Choroid plexus epithelial cell (primary cell): ENCODE results near the gene NRXN2.

Experiments
- DNase-seq: peaks from one replicate; pipeline ENCODE4 v3.0.0-alpha.2; 2010; ENCODE audit warnings: low read depth
- H3K4me3 ChIP-seq: 2 replicates; pipeline ENCODE4 v1.5.1; 2011; ENCODE audit warnings: low read depth, mild to moderate bottlenecking, control low read depth, low read length, moderate library complexity
- CTCF ChIP-seq: conservative IDR thresholded peaks from 2 replicates; pipeline ENCODE4 v1.5.1; 2011; ENCODE audit warnings: low read depth, mild to moderate bottlenecking, control low read depth, inconsistent platforms, low read length, moderate library complexity

Gene NRXN2

GRCh38 chr11:64688534-64688982, 34.4 kb downstream of the NRXN2 start:
- peak overlapping the region; percentile 50 for H3K4me3 ChIP-seq
- peak; percentile 91 for DNase-seq
- TF ChIP-seq CTCF = peak; percentile 87

GRCh38 chr11:64687643-64688533, 35.1 kb downstream of the NRXN2 start:
- no peak for TF ChIP-seq CTCF
- no peak for DNase-seq
- H3K4me3 ChIP-seq = no peak overlapping the region

GRCh38 chr11:64687204-64687603, 35.8 kb downstream of the NRXN2 start:
- no peak overlapping the region for H3K4me3 ChIP-seq
- no peak for DNase-seq
- no peak for TF ChIP-seq CTCF

- no peak for TF ChIP-seq CTCF
- H3K4me3 ChIP-seq = no peak overlapping the region
- DNase-seq = no peak
Measured at GRCh38 chr11:64686466-64687170, 36.4 kb downstream of the NRXN2 start.

GRCh38 chr11:64685536-64685935, 37.5 kb downstream of the NRXN2 start:
- no peak for DNase-seq
- H3K4me3 ChIP-seq = no peak overlapping the region
- no peak for TF ChIP-seq CTCF

GRCh38 chr11:64684357-64684756, 38.6 kb downstream of the NRXN2 start:
- H3K4me3 ChIP-seq = no peak overlapping the region
- DNase-seq = no peak
- no peak for TF ChIP-seq CTCF
